OCI-LY7 (cell line): Measurements from ENCODE around the gene NQO2. TPM values are rescaled to one million over a fixed set of nuclear protein-coding genes. Genes with fewer than 3 reads are reported as not detected.

ENCODE experiments used
- BruUV-seq: library from RNA; stranded (reverse); fragments of 400-500 nt; replicated peaks from 2 replicates; lab custom pipeline; 2021; lab: Mats Ljungman, UMichigan
- CTCF ChIA-PET: fragments of 300-600 bp; sonication (Branson Sonifier 250); formaldehyde crosslinking; loops from one replicate; lab custom pipeline; 2022; ENCODE audit warnings: antibody characterized with exemption; ENCODE audit not compliant: unreplicated experiment; lab: Charles Lee
- POLR2A ChIA-PET: fragments of 300-600 bp; sonication (Branson Sonifier 250); formaldehyde crosslinking; loops from one replicate; lab custom pipeline; 2022; ENCODE audit warnings: antibody characterized with exemption; lab: Charles Lee
- DNase-seq: peaks from one replicate; pipeline ENCODE4 v3.0.0-alpha.2; 2015; ENCODE audit warnings: low spot score
- H2AFZ ChIP-seq: fragments of 200-600 bp; sonication (generic), shearing (Covaris generic); 2 replicates; pipeline ENCODE4 v1.6.1; 2014; ENCODE audit warnings: mild to moderate bottlenecking, antibody characterized with exemption, low read length, moderate library complexity
- H3K27ac ChIP-seq: fragments of 200-600 bp; sonication (generic); 2 replicates; pipeline ENCODE4 v1.5.1; 2014; ENCODE audit warnings: mixed run types, low read depth, mild to moderate bottlenecking, moderate library complexity, low read length, inconsistent platforms; ENCODE audit not compliant: poor library complexity, severe bottlenecking
- H3K36me3 ChIP-seq: fragments of 200-600 bp; sonication (generic); 2 replicates; pipeline ENCODE4 v1.6.1; 2014; ENCODE audit warnings: mild to moderate bottlenecking, antibody characterized with exemption, low read length, moderate library complexity, mixed read lengths; ENCODE audit not compliant: insufficient read depth
- H3K4me1 ChIP-seq: fragments of 200-600 bp; sonication (generic); 2 replicates; pipeline ENCODE4 v1.5.1; 2014; ENCODE audit warnings: mild to moderate bottlenecking, low read length; ENCODE audit not compliant: insufficient read depth, poor library complexity, severe bottlenecking
- H3K4me2 ChIP-seq: fragments of 200-600 bp; sonication (generic); 2 replicates; pipeline ENCODE4 v1.6.1; 2014; ENCODE audit warnings: mild to moderate bottlenecking, low read length
- H3K4me3 ChIP-seq: fragments of 200-600 bp; sonication (generic); 2 replicates; pipeline ENCODE4 v1.5.1; 2014; ENCODE audit warnings: mild to moderate bottlenecking, low read depth, low read length; ENCODE audit not compliant: poor library complexity, severe bottlenecking
- H3K79me2 ChIP-seq: fragments of 200-600 bp; sonication (generic); 2 replicates; pipeline ENCODE4 v1.6.1; 2016; ENCODE audit warnings: low read depth, mild to moderate bottlenecking, low read length, moderate library complexity, mixed read lengths; ENCODE audit not compliant: insufficient read depth
- H3K9me2 ChIP-seq: fragments of 200-600 bp; sonication (generic); 2 replicates; pipeline ENCODE4 v1.6.1; 2016; ENCODE audit warnings: mild to moderate bottlenecking, low read length, mixed read lengths; ENCODE audit not compliant: insufficient read depth
- H3K9me3 ChIP-seq: fragments of 200-600 bp; sonication (generic); 2 replicates; pipeline ENCODE4 v1.6.1; 2014; ENCODE audit warnings: mild to moderate bottlenecking, mixed run types, low read length, mixed read lengths
- H4K20me1 ChIP-seq: fragments of 200-600 bp; sonication (generic); 2 replicates; pipeline ENCODE4 v1.6.1; 2014; ENCODE audit warnings: mild to moderate bottlenecking, antibody characterized with exemption, low read length, moderate library complexity, mixed read lengths; ENCODE audit not compliant: insufficient read depth
- CTCF ChIP-seq: fragments of 200-600 bp; sonication (generic); conservative IDR thresholded peaks from 2 replicates; pipeline ENCODE4 v1.5.1; 2014; ENCODE audit warnings: mild to moderate bottlenecking, antibody characterized with exemption, low read length, moderate library complexity, mixed read lengths
- EZH2phosphoT487 ChIP-seq: fragments of 200-600 bp; sonication (generic); IDR thresholded peaks from 2 replicates; pipeline ENCODE4 v1.6.1; 2018; ENCODE audit warnings: low read depth, borderline replicate concordance, mild to moderate bottlenecking, mixed run types, antibody characterized with exemption, low read length, moderate library complexity, mixed read lengths
- intact Hi-C: fragments of 100-400 bp; cut with micrococcal nuclease; formaldehyde crosslinking; loops from one replicate; pipeline ENCODE4 v1.10.0; 2022; ENCODE audit not compliant: unreplicated experiment
- total RNA-seq, 2 experiments: library from RNA; depleted of rRNA in 1 of 2; stranded (reverse); fragments of >200 nt in 1 of 2; shearing (Covaris generic) in 1 of 2; gene quantifications; 2 replicates each; pipeline ENCODE4 v1.2.3, GENCODE V29; 2014 to 2022

The NQO2 gene
- total RNA-seq, 2 experiments from 2014 or later = 8.4 to 9.9 TPM

DNA sequence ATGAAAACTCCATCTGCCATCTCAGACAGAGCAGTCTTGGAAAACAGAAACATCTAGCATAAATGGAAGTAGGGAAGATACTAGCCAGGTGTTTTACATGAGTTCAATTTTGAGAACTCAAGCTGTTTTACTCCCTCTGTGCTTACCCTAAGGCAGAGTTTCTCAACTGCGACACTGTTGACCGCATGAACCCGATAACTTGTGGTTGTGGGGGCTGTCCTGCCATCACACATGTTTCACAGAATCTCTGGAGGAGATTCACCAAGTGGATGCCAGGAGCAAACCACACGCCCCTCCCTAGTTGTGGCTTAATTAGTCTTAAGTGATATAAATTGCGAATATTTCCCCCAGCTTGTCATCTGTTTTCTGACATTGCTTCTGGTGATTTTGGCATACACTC, 26.0 kb upstream of the NQO2 start:
- TF ChIP-seq EZH2phosphoT487 = no peak
- no peak for TF ChIP-seq CTCF
- Histone ChIP-seq H3K4me2 (no peak overlapping the region), H3K4me3 (no peak overlapping the region), H3K27ac (no peak overlapping the region), H3K36me3 (no peaks in the 10 kb centered on the region), H3K9me2 (no peaks in the 10 kb centered on the region), H4K20me1 (no peaks in the 10 kb centered on the region), H3K4me1 (peaks cover 6% of the 10 kb centered on the region), H2AFZ (no peak overlapping the region), H3K79me2 (no peaks in the 10 kb centered on the region), H3K9me3 (no peaks in the 10 kb centered on the region; the same call in 1 of the 2 replicates)
- CTCF ChIA-PET = no interaction called here
- no peak for DNase-seq
- intact Hi-C loops = no loop called here
- no TSS peak for BruUV-seq
- POLR2A ChIA-PET = interaction anchor here (1.6 kb wide), 1 partner anchor 13 kb away, joined by 6 read pairs; no protein-coding TSS in a partner anchor

- POLR2A ChIA-PET = interaction anchor here (0.6 to 1.1 kb wide), 3 partner anchors 24 to 33 kb away, joined by 3 to 4 read pairs (median 3); no protein-coding TSS in a partner anchor
- intact Hi-C loops = no loop called here
- no peak overlapping the region for H3K4me2 ChIP-seq
Measured at GRCh38 chr6:2976060-2976459, 23.6 kb upstream of the NQO2 start.

More at GRCh38 chr6:2976060-2976459, 23.6 kb upstream of the NQO2 start:
- BruUV-seq = no TSS peak
- no peak for DNase-seq
- no peaks in the 10 kb centered on the region for H3K79me2 ChIP-seq
- CTCF ChIA-PET = no interaction called here
- TF ChIP-seq EZH2phosphoT487 (no peak), CTCF (no peak)
- H3K9me2 ChIP-seq = no peaks in the 10 kb centered on the region
- peaks cover 6% of the 10 kb centered on the region for H3K4me1 ChIP-seq
- H4K20me1 ChIP-seq = no peaks in the 10 kb centered on the region
- no peaks in the 10 kb centered on the region; the same call in 1 of the 2 replicates for H3K9me3 ChIP-seq
- H3K27ac ChIP-seq = no peak overlapping the region
- H2AFZ ChIP-seq = no peak overlapping the region
- no peak overlapping the region for H3K4me3 ChIP-seq
- no peaks in the 10 kb centered on the region for H3K36me3 ChIP-seq
